NCI-H2029 treated with DMSO at 0.1 percent for 48 hours (cell line): ENCODE measurements around the gene LIPT2.

Experiments used
- DNase-seq: peaks from one replicate; lab custom pipeline; 2025; lab: John Stamatoyannopoulos, UW

The LIPT2 gene

GRCh38 chr11:74504100-74504691 lies 10.7 kb upstream of the LIPT2 start:
- no peak for DNase-seq

DNA sequence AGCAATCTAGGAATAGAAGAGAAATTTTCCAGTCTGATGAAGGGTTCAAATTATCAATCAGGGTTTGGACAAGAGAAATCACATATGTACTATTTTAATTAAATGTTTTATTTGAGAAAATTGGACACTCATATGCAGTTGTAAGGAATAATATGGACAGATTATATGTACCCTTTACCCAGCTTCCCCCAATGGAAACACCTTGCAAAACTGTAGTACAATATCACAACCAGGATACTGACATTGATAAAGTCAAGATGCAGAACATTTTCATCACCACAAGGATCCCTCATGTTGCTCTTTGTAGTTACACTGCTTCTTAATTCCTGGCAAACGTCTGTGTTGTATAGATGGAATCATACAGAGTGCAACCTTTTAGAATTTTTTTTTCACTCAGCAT lies 1.4 kb upstream of the LIPT2 start:
- DNase-seq: no peak

GRCh38 chr11:74493791-74494630 lies 487 bp upstream of the LIPT2 start:
- DNase-seq: peak; percentile 44

GRCh38 chr11:74492084-74492483 lies 1.4 kb downstream of the LIPT2 start:
- no peak for DNase-seq

GRCh38 chr11:74490941-74491340 lies 2.6 kb downstream of the LIPT2 start:
- no peak for DNase-seq

DNA sequence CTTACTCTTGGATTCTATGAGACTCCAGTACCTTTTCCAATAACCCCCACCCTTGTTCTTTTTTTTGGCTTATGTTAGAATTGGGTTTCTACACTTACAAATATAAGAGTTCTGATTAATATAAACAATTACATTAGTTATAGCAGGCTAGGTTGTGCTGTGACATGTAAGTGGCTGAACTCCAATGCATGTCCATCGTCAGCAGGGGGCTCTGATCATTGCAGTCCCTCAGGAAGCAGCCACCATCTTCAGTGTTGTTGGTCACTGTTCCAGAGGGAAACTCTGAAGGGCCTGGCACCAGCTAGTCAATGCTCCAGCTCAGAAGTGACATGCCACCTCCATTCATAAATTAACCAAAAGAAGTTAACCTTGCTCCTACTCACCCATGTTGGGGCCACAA lies 5.6 kb downstream of the LIPT2 start:
- DNase-seq: no peak

DNA sequence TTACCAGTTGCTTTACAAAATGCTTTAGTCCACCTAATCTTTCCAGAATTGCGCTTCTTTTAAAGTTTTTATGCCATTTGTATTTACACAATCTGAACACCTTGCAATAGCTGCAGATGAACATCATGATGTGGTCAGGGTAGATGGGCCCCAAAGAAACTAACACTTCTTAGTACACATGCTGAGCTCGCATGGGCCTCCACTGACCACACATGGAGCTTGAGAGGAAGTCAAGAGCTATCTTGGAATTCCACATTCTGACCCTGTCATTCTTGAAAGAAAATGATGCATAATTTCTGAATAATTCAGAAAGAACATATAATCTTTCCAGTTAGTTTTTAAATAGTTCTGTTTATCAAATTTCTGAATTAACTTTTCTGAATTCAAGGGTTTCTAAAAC lies 7.7 kb downstream of the LIPT2 start:
- DNase-seq: no peak

DNA sequence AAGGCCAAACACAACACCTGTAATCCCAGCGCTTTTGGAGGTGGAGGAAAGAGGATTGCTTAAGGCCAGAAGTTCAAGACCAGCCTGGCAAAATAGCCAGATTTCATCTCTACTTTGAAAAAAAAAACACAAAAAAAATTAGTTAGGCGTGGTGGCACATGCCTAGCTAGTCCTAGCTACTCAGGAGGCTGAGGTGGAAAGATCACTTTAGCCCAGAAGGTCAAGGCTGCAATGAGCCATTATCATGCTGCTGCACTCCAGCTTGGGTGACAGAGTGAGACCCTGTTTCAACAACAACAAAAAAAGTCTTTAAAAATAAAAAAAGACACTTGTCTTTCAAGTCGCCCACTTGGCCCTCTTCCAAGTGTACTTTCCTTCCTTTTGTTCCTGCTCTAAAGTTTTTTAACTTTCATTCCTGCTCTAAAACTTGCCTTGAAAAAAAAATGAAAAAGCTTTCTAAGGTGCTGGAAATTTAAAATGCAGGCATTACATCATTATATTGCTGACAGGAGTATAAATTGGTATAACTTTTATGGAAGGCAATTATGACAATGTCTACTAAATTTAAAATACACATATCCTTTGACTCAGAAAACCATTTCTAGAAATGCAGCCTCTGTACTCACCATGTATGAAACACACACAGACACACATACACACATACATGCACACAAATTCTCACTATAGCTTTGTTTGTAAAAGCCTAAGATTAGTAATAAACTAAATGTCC lies 12.7 kb downstream of the LIPT2 start:
- DNase-seq: no peak

DNA sequence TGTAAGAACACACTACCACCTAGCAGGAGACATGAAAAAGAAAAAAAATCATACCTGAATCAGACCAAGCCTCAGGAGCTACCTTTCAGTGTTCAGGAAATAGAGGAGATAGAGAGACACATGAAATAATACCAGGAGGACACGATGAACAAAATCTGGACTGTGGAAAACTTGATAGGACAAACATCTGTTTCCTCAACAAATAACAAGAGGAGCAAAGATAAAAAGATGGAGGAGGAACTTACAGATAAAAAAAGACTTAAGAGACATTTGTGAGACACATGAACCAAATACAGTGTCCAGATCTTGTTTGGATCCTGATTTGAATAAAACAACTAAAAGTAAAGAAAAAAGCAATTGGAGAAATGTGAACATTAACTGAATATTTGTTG lies 13.8 kb downstream of the LIPT2 start:
- no peak for DNase-seq

DNA sequence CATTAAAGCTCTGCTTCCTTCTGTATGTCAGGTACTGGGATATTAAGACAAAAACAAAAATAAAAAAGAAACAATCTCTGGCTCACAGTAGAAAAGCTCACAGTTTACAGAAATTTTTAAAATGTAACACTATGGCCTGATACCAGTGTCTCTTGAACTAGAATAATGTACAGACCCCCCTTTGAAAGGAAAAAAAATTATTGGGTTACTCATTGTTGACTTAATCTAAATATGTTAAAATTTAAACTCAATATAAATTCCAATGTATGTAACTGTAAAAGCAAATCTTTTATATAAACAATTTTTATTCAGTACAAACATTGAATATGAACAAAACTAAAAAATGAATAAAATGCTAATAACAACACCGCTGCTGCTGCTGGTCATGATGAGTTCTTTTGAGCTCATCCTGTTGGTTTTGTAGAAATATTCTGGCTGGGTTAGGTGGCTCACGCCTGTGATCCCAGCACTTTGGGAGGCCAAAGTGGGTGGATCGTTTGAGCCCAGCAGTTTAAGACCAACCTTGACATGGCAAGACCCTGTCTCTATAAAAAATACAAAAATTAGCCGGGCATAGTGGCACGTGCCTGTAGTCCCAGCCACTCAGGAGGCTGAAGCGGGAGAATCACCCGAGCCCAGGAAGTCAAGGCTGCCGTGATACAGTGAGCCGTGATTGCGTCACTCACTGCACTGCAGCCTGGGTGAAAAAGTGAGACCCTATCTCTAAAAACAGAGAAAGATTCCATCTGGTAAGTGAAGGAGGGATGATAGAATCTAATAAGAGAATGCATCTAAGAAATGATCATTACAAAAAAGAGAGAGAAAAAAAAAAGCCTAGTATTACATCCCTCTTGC lies 14.4 kb downstream of the LIPT2 start:
- DNase-seq: no peak

GRCh38 chr11:74476536-74476935 lies 17.0 kb downstream of the LIPT2 start:
- DNase-seq: no peak

DNA sequence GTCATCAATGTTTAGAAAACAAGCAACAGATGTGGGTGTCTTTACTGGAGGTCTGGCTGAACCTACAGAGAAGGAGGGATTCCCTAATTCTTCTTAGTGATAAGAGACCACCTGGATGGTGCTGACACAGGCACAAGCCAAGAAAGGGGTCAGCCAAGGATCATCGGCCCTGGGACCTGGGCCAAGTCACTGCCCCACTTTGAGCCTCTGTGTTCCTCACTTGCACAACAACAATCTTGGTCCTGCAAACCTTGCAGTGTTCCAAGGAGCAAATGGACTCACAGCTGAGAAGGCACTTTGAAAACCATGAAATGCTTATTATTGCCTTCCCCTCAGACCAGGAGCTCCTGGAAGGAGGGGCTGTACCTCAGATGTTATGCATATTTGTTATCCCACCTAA lies 19.2 kb downstream of the LIPT2 start:
- no peak for DNase-seq

DNA sequence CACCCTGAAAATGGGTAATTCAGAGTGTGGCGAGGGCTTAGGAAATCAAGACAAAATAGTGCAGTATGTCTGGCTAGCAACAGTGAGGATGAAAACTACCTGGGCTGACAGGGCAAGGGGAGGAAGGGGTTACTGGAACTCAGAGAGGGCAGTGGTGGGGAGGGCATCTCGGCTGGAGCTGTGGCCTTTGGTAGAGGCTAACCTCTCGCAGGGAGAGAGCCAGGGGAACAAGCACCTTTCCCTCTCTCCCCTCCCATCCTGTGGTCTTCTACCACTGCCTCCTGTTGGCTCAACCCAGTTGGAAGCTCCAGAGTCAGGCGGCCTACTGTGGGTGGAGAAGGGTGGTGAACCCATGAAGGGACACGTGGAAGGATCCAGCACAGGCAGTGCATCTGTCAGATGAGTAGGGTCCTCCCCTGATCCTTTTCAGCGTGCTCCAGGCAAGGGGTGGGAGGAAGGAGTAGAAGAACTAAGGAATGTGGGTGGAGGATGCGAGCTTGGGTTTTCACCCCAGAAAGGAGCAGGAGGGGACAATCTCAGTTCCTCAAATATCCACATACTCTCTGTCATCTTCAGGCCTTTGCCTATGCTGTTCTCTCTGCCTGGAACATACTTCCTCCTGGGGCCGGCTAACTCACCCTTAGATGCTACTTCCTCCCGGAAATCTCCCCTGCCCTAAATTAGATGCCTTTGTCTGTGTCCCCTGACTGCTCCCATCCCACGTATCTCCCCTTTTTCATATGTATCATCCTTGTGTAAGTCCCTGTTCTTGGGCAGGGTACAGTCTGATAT lies 19.9 kb downstream of the LIPT2 start:
- DNase-seq: no peak

- no peak for DNase-seq
These were observed 21.7 kb downstream of the LIPT2 start for GRCh38 chr11:74471668-74472429.

- DNase-seq: no peak
These were observed 22.5 kb downstream of the LIPT2 start for GRCh38 chr11:74471037-74471436.

DNA sequence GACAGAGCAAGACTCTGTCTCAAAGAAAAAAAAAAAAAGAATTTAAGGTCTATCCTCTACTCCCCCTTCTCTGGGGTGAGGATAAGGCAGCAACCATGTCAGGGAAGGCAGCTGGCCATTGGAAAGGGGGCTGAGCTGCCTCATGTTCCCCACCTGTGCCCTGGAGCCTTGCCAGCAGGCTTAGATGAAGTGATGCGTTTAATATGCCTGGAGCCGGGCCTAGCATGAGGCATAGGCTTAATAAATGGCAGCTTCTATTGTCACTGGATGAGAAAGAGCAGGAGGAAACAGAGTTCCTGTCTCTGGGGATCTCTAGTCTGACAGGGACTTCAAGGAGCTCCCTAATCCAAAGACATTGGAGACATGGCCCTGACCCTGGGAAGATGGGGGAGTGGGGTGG lies 23.0 kb downstream of the LIPT2 start:
- DNase-seq: no peak

GRCh38 chr11:74468936-74469335 lies 24.6 kb downstream of the LIPT2 start:
- DNase-seq: no peak

DNA sequence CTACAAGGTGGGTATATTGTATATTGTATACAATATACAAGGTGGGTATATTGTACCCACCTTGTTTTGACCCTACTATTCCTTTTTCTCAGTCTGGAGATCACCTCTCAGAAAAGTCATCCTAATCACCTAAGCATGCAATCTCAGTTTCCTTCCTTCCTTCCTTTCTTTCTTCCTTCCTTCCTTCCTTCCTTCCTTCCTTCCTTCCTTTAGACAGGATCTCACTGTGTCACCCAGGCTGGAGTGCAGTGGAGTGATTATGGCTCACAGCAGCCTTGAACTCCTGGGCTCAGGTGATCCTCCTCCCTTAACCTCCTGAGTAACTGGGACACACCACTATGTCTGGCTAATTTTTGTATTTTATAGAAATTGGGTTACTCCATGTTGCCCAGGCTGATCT lies 25.0 kb downstream of the LIPT2 start:
- DNase-seq: no peak

- DNase-seq: no peak
These were observed 25.5 kb downstream of the LIPT2 start for GRCh38 chr11:74468058-74468457.
